Measurements from ENCODE around the gene ACAP1.
"Not testable (repeated sequence)": the region's sequence is repeated elsewhere in the genome, so short reads cannot be mapped to it uniquely, and the experiment has no call there.

DNA sequence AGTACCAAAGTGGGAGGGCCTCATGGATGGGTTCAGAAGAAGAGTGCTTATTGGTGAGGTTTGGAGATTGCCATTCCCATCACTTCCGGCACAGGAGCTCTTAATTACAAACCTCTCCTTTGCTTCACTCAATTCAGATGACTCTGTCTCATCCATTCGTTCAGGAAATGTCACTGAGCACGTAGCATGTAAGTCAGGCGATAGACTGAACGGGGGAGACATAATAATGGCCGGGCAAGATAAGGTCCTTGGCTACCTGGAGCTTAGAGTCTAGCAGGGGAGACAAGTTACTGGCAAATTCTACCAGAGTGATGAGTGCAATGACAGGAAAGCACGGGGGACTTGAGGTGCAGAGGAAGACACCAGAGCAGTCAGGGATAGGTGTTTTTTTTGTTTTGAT is 29.6 kb downstream of the ACAP1 start:
- not testable (repeated sequence) for TF ChIP-seq POLR2A (IDR thresholded peaks at IDR 0.05)
- TF ChIP-seq, protein P1, sequence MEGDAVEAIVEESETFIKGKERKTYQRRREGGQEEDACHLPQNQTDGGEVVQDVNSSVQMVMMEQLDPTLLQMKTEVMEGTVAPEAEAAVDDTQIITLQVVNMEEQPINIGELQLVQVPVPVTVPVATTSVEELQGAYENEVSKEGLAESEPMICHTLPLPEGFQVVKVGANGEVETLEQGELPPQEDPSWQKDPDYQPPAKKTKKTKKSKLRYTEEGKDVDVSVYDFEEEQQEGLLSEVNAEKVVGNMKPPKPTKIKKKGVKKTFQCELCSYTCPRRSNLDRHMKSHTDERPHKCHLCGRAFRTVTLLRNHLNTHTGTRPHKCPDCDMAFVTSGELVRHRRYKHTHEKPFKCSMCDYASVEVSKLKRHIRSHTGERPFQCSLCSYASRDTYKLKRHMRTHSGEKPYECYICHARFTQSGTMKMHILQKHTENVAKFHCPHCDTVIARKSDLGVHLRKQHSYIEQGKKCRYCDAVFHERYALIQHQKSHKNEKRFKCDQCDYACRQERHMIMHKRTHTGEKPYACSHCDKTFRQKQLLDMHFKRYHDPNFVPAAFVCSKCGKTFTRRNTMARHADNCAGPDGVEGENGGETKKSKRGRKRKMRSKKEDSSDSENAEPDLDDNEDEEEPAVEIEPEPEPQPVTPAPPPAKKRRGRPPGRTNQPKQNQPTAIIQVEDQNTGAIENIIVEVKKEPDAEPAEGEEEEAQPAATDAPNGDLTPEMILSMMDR (IDR thresholded peaks at IDR 0.05), result not testable (repeated sequence)

Measured in body of pancreas (tissue), 4 donors.